Activated T-cell treated with anti-CD3 and anti-CD28 coated beads for 1 hour (primary cell): ENCODE measurements around the gene CHD8.
"Not testable (repeated sequence)": the region's sequence is repeated elsewhere in the genome, so short reads cannot be mapped to it uniquely, and the experiment has no call there.

Experiments
- DNase-seq: peaks from one replicate; pipeline ENCODE4 v3.0.0-alpha.2; 2020; ENCODE audit warnings: low read depth

Gene CHD8, protein sequence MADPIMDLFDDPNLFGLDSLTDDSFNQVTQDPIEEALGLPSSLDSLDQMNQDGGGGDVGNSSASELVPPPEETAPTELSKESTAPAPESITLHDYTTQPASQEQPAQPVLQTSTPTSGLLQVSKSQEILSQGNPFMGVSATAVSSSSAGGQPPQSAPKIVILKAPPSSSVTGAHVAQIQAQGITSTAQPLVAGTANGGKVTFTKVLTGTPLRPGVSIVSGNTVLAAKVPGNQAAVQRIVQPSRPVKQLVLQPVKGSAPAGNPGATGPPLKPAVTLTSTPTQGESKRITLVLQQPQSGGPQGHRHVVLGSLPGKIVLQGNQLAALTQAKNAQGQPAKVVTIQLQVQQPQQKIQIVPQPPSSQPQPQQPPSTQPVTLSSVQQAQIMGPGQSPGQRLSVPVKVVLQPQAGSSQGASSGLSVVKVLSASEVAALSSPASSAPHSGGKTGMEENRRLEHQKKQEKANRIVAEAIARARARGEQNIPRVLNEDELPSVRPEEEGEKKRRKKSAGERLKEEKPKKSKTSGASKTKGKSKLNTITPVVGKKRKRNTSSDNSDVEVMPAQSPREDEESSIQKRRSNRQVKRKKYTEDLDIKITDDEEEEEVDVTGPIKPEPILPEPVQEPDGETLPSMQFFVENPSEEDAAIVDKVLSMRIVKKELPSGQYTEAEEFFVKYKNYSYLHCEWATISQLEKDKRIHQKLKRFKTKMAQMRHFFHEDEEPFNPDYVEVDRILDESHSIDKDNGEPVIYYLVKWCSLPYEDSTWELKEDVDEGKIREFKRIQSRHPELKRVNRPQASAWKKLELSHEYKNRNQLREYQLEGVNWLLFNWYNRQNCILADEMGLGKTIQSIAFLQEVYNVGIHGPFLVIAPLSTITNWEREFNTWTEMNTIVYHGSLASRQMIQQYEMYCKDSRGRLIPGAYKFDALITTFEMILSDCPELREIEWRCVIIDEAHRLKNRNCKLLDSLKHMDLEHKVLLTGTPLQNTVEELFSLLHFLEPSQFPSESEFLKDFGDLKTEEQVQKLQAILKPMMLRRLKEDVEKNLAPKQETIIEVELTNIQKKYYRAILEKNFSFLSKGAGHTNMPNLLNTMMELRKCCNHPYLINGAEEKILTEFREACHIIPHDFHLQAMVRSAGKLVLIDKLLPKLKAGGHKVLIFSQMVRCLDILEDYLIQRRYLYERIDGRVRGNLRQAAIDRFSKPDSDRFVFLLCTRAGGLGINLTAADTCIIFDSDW (N-terminal part only)

DNA sequence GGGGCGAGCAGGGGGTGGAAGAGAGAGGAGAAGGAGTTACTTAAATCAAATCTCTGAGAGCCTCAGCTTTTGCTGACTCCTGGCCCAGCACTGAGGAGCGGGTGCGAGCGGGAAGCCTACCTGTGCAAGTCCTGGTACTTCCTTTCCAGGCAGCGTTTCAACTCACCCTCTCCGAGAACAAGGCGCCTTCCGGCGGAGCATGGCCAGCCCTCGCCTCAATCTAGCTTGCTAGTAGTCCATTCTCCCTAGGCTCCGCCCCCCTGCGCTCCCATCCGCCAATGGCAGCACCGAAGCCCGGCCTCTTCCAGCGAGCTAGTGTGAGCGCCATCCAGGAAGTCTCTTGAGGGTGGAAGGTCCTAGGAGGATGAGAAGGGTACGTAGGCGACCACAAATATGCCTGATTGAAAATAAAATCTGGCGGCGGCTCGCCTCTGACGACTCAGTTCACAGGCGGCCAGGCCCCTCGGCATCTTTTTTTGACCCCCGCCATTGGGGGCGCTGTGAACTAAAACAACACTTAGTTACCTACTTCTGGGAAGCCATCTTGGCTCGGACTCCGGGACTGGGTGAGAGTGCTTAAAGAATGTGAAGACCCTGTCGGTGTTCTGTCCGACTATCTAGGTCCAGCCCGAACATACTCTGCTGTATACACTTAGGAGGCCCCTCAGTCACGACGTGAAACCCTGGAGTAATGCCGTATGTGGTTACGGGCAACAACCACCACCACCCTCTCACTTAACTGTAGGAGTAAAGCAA, at the start of gene CHD8:
Gene CHD8 (minus strand): TSS at position 212 of the 756 bp plus-strand sequence. CDS start 24,480 bp downstream, outside the sequence.
- DNase-seq = peak; percentile 97

DNA sequence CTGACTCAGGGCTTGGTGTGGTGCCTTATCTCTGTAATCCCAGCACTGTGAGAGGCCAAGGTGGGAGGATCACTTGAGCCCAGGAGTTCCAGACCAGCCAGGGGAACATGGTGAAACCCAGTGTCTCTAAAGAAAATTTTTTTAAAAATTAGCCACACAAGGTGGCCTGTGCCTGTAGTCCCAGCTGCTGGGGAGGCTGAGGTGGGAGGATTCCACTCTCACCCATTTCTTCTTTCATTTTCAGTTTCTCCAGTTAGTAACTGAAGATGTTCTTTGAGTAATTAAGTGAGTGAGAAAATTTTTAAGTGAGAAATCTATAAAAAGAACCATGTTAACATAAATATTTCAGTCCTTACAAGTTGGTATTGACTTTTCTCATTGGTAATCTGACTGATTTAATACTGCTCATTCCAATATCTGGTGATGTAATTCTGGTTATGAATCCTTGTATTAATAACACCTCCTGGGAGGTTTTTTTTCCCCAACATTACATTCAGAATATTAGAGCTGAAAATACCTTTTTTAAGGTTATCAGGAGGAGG, 49.2 kb upstream of the CHD8 start:
- no peak for DNase-seq

DNA sequence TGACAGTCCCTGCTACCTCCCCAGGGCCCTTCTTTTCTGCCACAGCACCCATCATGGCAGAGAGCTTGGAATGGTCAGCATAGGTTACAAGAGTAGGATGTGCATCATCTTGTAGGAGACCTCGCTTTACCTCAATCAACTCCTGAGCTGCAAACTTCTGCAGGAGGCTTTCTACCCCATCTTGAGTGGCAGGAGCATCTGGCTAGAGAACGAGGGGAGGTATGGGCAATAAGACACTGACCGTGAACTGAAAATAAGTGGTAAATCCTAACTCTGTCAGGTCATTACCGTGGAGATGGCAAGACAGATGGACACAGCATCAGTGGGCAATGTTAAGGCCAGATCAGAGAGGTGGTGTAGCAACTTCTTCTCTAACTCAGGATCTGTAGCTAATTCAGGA, 47.5 kb upstream of the CHD8 start:
- no peak for DNase-seq

DNA sequence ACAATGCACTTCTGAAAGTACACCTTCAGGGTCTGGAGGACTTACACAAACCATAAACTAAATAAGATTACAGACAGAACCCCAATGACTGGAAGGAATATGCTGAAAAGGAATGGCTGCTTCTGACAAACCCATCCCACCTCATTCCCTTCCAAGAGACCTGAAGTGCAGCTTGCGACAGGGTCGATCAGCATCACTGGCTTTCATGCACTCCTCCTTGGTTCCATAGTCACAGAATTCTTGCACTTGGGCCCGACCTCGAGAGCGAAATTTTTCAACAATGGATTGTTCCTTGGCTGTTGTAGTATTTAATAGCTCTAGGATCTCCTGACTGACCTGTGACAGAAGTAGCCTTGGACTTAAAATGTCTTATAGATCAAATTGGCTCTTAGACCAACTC, 45.6 kb upstream of the CHD8 start:
- DNase-seq = no peak

DNA sequence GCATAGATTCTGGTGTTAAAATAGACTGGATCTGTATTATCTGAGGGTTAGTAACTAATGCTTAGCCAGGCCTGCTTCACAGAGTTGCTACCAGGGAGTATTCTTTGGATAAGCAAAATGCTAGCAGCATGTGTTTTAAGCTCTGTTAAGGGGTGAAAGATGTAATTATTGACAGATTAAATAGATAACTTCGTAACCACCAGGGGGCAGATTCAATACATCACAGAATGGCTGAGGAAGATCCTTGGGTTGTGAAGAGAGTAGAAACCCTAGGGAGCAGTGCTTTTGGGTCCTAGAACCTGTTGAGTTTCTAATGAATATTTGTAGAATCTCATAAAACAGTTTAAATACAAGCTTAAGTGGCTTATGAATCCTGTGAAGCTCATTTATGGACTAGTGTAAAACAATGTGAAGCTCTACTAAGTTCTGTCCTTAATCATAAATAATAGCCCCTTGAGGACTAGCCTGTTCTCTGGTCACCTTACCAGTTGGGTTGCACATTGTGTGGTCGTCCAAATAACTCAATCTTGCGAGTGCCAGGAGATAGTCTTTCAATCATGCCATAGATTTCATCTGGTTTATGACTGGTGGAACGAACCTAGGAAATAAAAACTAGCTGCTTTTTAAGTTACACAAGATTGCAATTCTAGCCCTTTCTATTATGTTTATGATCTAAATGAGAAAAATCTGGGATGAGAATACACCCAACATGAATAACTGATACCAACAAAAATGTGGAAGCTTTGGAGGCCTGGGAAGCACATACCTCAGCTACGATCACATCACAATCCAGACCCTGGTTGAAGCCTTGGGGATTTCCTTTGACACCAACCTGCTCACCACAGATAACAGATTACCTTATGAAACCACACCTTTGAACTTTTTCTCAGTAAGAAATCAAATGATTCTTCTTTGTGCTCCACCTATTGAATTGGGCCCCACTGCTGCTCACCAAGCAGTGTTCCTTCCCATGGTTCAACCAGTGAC, 42.9 kb upstream of the CHD8 start:
- no peak for DNase-seq

DNA sequence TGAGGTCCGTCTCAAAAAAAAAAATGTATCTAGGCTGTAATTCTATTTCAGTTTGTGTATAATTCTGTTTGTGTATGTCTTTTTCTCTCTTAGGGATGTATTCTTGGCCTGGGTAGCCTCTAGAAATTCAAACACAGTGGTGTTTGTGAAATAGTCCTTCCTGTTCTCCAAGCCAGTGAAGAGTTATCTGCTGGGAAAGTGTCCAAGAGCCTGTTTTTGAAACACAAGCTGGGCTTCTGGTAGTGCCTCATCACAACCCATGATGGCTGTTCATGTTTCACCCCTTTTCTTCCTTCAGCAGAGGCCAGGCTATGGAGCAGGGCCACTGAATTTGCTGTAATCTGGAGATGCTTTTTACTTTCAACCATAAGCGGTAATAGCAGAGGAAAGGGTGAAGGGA, 40.5 kb upstream of the CHD8 start:
- DNase-seq = no peak

DNA sequence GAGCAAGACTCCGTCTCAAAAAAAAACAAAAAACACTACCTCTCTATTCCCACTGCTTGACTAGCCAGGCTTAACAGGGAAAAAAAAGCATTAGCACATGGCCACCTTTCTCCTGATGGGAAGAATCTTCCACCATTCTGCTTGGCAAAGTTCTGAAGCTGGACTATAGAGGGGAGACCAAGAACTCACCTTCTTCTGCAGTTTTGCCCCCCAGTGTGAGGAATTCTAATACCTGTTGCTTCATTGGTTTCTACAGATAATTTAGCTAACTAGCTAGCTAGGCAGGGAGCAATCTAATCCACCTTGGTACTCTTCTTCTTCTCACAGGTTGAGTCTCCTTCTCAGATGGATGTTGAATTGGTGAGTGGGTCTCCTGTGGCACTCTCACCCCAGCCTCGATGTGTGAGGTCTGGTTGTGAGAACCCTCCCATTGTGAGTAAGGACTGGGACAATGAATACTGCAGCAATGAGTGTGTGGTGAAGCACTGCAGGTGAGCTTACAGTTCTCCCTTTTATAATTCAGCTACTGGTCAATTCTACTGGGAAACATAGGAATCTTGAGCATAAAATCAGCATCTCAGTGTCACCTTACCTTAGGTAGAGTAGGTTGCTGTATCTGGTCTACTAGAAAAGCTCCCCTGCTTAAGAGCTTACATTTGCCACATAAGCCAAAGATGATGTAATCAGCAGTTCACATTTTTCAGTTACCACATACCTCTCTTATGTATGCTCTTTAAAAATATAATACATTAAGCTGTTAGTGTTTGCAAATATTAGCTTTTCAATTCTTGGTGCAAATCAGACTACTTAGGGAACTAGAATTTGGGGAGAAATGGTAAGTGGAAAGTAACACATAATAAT, 39.2 kb upstream of the CHD8 start:
- DNase-seq = no peak

DNA sequence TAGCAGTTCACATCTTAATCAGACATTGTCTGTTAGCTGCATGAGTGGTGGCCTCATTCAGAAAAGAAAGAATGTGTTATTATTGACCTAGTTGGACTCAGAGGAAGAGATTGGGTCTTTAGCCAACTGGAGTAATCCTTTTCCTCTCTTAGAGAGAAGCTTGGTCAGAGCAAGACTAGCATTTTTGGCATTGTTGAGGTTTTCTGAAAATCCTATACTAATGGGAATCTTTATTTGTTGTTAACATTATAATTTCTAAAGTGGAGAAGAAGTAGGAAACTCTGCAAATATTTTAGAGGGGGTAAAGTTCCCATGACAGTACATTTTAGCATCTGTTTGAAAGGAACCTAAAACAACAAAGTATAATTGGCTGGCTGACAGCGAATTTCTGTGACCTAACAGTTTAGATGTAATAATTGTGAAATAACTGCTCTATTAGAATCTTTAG, 30.7 kb upstream of the CHD8 start:
- DNase-seq = no peak

DNA sequence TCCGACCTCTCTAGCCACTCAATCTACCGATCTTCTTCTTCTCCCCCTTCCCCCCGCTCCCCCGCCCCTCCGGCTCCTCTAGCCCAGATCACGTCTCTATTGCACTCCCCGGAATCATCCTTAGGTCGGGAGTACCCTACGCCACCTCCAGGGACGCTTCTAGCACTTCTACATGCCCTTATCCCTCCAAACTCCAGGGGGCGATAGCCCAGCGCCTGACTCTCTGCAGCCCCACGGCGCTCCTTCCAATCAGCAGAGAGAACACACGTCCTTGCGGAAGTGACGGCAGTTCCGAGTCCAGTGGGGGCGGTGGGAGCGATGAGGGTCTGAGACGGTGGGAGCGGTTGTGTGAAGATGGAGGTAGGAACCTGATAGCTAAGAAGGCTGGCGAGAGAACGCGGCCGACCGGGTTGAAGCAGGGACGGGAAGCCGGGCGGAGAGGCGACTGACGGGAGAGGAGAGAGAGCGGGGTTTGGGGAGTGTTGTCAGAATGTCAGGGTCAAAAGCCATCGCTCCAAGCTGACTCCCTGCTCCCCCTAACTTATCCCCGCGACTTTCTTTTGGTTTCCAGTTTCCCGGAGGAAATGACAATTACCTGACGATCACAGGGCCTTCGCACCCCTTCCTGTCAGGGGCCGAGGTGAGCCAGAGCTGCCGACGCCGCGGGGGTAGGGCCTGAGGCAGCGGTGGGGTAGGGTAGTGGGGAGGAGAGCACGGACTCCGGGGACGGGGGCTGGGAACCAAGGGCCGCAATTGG, 21.2 kb upstream of the CHD8 start, which contains the start of the genes RAB2B and TOX4:
Gene RAB2B (minus strand): TSS at position 35 of the 757 bp plus-strand sequence. CDS start 87 bp downstream, outside the sequence.
Gene TOX4 (plus strand): TSS at position 271 of the 757 bp plus-strand sequence. CDS start 84 bp downstream, at position 355.
- DNase-seq = peak; percentile 87

DNA sequence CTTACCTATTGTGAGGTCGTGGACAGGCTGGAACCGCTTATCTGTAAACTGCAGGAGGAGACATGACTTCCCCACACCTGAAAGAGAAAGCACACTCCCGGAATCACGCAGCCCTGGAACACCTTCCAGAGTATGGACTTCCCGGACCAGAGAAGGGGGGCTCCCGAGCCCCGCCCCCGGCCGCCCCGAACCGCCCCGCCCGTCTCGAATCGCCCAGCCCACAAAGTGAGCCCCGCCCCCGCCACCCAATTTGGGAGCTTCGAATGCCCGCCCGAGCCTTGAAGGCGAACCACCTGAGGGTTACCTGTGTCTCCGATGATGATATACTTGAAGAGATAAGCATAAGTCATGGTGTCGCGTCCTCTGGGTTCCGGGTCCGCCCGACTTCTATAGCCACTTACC, 20.6 kb upstream of the CHD8 start:
- DNase-seq = peak; percentile 82

DNA sequence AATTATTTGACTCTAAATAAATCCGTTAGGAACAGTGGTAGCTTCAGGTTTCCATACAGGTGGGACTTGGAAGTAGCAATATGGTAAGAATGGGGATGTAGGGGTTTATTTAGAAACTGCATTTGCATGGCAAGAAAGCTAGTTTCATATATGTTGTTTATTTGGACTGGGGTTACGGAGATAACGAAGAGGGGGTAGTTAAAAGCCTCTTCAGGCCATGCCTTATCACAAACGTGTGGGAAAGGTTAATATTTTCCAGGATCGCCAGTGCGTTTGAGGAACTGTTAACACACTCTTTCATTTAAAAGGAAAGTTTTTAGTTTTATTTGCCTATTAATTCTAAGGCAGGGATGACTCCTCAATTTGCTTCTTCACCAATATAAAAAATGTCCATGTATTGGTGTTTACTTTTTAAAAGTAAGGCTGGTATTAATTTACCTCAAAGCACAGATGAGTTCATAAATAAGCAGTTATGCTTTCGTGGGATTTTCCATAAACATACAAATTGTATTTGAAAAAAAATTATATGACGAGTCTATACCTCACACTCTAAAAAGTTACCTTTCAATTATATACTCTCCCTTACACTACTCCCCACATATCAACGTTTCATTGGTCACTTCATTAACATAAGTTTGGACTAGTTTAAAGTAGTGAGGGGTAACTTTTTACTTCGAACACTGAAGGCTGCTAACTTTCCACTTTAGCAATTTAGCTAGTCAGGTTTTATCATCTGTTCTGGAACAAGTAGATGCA, 20.0 kb upstream of the CHD8 start:
- no peak for DNase-seq

DNA sequence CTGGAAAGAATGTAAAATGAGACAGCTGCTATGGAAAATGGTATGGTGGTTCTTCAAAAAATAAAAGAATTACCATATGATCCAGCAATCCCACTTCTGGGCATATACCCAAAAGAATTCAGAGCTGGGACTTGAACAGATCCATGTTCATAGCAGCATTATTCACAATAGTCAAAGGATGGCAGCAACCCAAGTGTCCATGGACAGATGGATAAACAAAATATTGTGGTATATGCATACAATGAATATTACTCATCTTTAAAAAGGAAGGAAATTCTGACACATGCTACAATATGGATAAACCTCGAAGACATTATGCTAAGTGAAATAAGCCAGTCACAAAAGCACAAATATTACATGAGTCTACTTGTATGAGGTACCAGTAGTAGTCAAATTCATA, 11.7 kb upstream of the CHD8 start:
- no peak for DNase-seq

DNA sequence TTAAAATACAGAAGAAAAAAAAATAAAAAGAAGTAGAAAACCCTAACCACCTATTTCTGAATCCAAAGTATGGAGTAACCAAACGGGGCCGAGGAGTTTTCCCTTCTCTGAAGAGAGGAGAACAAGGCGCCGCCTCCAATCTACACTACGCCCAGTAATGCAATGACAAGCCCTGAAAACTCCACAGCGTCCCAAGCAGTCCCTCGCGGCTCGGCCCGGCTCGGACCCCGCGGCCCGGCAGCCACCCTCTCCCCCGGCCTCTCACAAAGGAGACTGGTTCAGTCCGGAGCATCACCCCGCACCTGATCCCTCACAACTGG, 371 bp downstream of the CHD8 start:
- no peak for DNase-seq

DNA sequence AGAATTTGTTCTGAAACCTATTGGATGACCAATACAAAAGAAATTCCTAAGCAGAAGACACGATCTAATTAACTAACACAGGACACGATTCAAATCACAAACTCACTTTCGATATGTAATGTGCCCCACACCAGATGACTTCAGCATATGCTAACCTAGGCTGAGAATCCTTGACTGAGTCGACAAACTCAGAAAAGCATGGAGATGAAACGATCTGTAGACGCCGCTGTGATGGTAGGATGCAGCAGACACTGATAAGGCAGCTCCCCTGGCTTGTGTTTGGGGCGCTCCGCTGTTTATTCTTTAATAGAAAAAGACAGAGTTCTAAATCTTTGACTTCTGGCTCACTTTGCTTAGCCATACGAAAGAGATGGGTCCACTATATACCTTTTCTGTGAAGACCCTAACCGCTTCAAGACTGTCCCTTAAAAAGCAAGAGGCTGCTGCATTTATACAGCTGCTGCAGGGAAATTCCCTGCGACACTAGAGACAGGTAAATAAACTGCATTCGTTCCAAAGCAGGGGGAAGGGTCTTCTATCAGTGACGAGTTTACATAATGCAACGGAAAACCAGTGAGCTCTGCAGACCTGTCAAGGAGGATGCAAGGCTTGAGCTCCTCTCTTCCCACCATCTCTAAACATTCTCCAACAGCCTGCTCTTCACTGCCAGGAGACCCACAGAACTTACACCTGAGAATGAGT, 929 bp downstream of the CHD8 start:
- no peak for DNase-seq

DNA sequence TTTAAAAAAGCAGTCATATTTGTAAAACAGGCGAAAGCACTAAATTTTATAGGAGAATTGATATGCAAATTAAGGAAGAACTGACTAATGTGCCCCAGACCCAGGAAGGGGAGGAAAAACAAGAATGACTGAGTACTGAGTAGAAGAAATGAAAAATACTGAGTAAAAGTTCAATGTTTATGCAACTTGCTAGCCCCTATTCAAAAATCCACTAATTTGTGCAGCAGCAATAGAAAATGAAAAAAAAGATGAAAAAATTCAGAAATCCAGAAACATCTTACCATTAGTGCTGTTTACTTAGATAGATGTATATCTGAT, 6.1 kb downstream of the CHD8 start:
- no peak for DNase-seq

DNA sequence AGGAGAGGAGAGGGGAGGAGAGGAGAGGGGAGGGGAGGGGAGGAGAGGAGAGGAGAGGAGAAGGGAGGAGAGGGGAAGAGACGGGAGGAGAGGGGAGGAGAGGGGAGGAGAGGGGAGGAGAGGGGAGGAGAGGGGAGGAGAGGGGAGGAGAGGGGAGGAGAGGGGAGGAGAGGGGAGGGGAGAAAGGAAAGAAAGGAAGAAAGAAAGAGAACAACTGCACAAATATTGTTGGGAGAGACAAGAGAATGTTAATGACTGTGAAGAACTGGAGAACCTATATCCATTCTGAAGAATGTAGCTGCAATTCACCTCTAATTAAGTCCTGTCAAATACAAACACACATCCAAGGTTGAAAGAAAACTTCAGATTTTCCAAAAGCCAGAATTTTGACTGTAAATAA, 13.3 kb downstream of the CHD8 start:
- not testable (repeated sequence) for DNase-seq

DNA sequence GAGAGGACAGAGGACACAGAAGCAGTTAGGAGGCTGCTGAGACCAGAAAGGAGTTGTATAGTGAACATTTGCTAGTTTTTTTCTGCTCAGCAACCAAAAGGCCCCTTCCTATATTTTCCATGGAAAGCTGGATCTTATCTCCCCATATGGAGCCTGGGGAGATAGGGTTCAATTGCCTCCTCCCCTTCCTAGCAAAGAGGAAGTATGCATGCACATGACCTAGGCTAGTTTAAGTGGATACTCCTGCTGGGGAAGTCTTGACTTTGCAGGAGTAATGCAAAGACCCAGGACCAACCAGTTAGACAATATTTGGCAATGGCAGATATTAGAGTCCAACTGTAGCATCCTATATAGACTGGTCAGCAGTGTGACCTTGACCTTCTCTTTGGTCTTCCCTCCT, 15.1 kb downstream of the CHD8 start:
- DNase-seq = no peak
